Activated naive CD4-positive, alpha-beta T cell treated with anti-CD3 and anti-CD28 coated beads for 36 hours (primary cell): Measurements from ENCODE around the gene UMAD1. TPM values are rescaled to one million over a fixed set of nuclear protein-coding genes. Genes with fewer than 3 reads are reported as not detected.

Experiments used
- CTCF ChIA-PET: fragments of 350-600 bp; sonication (Branson Sonifier 250); formaldehyde crosslinking; loops from one replicate; lab custom pipeline; 2021; ENCODE audit warnings: antibody characterized with exemption; lab: Charles Lee
- DNase-seq: peaks from one replicate; pipeline ENCODE4 v3.0.0-alpha.2; 2020
- H3K27ac Mint-ChIP-seq: one replicate; pipeline ENCODE4 v1.8.0; 2021; ENCODE audit warnings: mild to moderate bottlenecking, mixed read lengths
- H3K27me3 Mint-ChIP-seq: one replicate; pipeline ENCODE4 v1.8.0; 2021; ENCODE audit warnings: low read depth, mixed read lengths
- H3K36me3 Mint-ChIP-seq: one replicate; pipeline ENCODE4 v1.8.0; 2021; ENCODE audit warnings: low read depth, mixed read lengths
- H3K4me1 Mint-ChIP-seq: one replicate; pipeline ENCODE4 v1.8.0; 2021; ENCODE audit warnings: low read depth, mixed read lengths
- H3K4me3 Mint-ChIP-seq: one replicate; pipeline ENCODE4 v1.8.0; 2021; ENCODE audit warnings: mild to moderate bottlenecking, moderate library complexity, mixed read lengths
- H3K9me3 Mint-ChIP-seq: one replicate; pipeline ENCODE4 v1.8.0; 2021; ENCODE audit warnings: mixed read lengths
- intact Hi-C: fragments of 100-400 bp; cut with micrococcal nuclease; formaldehyde crosslinking; loops from one replicate; pipeline ENCODE4 v1.15.1; 2023
- total RNA-seq, 2 experiments: library from RNA; stranded (reverse); gene quantifications; one replicate each; pipeline ENCODE4 v1.2.3, GENCODE V29; 2021

UMAD1 gene
- total RNA-seq, 2 experiments from 2014 or later: 13.8 to 14.3 TPM

DNA sequence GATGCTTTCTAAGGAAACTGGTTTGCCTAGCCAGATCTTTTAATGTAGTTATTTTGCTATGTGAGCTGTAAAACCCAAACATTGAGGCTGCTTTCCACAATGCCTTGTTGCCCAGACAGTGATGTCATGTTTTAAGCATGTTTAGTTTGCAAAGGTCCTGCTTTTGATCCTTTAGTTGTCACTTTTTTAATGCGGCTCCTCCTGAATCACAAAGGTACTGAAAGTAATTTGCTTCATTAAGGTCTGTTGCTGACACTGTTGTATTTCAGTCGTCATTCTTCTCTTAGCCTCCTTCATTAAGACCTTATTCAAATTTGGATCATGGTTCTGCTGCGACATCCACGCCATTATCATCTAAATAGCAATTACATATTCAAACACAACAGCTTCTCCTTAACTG is 67.3 kb downstream of the UMAD1 start:
- Mint-ChIP-seq H3K9me3 (no peaks in the 10 kb centered on the region), H3K27me3 (no peaks in the 10 kb centered on the region), H3K4me3 (no peak overlapping the region), H3K27ac (no peak overlapping the region), H3K36me3 (peaks cover 3% of the 10 kb centered on the region), H3K4me1 (peaks cover 22% of the 10 kb centered on the region)
- CTCF ChIA-PET: interaction anchor here (1.5 kb wide), 1 partner anchor 12 kb away, joined by 4 read pairs; no protein-coding TSS in a partner anchor
- DNase-seq: no peak
- intact Hi-C loops: no loop called here

DNA sequence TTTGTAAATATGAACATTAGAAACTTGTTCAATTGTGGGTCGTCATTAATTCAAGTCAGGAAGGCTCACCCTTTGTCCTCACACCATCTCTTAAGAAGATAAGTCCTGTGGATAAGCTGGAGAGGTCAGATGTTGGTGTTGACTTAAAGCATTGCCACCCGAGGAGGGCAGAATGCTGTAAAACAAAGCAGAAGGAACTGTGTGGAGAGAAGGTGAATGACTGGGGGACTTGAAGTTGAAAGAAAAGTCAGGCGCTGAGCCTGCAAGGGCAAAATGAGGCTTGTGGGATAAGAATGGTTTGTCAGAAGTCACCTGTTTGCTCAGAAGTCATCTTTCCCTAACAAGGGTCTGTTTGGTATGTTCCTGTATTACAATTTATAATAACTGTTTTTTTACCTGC is 68.7 kb downstream of the UMAD1 start:
- Mint-ChIP-seq H3K4me3 (no peak overlapping the region), H3K27ac (no peak overlapping the region), H3K4me1 (peaks cover 26% of the 10 kb centered on the region), H3K27me3 (no peaks in the 10 kb centered on the region), H3K9me3 (no peaks in the 10 kb centered on the region), H3K36me3 (peaks cover 2% of the 10 kb centered on the region)
- CTCF ChIA-PET: interaction anchor here (1.1 kb wide), 1 partner anchor 28 kb away, joined by 3 read pairs; no protein-coding TSS in a partner anchor
- DNase-seq: no peak
- intact Hi-C loops: no loop called here

DNA sequence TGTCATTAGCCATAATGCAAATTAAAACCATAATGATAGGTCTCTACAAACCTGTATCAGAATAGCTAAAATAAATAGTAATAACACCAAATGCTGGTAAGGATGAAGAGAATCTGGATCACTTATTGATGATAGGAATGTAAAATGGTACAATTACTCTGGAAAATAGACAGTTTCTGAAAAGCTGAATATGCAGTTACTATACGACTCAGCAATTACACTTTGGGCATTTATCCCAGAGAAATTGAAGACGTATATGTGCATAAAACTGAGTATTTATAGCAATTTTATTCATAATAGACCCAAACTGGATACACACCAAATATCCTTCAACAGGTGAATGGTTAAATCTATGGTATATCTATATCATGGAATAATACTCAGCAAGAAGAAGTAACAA is 69.9 kb downstream of the UMAD1 start:
- intact Hi-C loops: no loop called here
- Mint-ChIP-seq H3K36me3 (peaks cover 2% of the 10 kb centered on the region), H3K9me3 (no peaks in the 10 kb centered on the region), H3K4me3 (no peak overlapping the region), H3K4me1 (peaks cover 26% of the 10 kb centered on the region), H3K27me3 (no peaks in the 10 kb centered on the region), H3K27ac (no peak overlapping the region)
- CTCF ChIA-PET: no interaction called here
- DNase-seq: no peak

DNA sequence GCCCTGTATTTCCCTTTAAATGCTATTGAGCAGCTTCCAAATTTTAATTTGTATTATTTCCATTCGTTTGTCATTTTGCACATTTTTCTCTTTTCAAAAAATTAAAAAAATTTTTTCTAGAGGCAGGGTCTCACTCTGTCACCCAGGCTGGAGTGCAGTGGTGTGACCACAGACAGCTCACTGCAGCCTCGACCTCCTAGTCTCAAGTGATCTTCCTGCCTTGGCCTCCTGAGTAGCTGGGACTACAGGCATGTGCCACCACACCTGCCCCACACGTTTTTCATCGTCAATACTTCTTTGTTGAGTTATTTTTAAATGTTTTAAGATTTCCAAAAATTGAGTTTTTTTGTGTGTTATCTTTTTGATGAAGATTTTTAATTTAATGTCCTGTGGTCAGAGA is 73.2 kb downstream of the UMAD1 start:
- no peak for DNase-seq
- no peak overlapping the region for H3K27ac Mint-ChIP-seq
- CTCF ChIA-PET: interaction anchor here (0.6 to 1.1 kb wide), 2 partner anchors 15 to 33 kb away, joined by 4 read pairs; no protein-coding TSS in a partner anchor
- H3K27me3 Mint-ChIP-seq: no peaks in the 10 kb centered on the region
- H3K9me3 Mint-ChIP-seq: no peaks in the 10 kb centered on the region
- no peak overlapping the region for H3K4me3 Mint-ChIP-seq
- H3K36me3 Mint-ChIP-seq: peaks cover 2% of the 10 kb centered on the region
- intact Hi-C loops: no loop called here
- H3K4me1 Mint-ChIP-seq: peaks cover 14% of the 10 kb centered on the region

DNA sequence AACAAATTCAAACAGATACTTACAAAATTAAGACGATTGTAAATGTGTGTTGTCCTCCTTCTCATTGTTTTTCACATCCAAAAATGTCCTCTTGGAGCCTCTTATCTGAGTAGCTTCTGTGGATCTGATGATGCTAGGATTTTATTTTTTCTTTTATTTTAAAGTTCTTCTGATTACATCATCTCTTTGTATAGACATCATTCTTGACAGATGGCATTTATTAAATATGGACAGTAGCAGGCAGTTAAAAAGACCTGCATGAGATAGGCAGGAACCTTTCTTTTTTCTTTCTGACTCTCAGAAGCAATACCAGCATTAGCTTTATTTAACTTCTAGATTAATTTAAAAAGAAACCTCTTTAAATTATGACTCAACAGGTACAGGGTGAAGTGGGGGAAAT is 77.9 kb downstream of the UMAD1 start, which contains the start of gene RPA3:
Gene RPA3, minus strand, starts transcription at position 116 of the 400 bp plus-strand sequence. CDS start 78,189 bp downstream, outside the sequence.
- intact Hi-C loops: loop anchor here (2.0 kb wide), 1 partner anchor 536 kb away; the partner anchor contains the start of gene C1GALT1

DNA sequence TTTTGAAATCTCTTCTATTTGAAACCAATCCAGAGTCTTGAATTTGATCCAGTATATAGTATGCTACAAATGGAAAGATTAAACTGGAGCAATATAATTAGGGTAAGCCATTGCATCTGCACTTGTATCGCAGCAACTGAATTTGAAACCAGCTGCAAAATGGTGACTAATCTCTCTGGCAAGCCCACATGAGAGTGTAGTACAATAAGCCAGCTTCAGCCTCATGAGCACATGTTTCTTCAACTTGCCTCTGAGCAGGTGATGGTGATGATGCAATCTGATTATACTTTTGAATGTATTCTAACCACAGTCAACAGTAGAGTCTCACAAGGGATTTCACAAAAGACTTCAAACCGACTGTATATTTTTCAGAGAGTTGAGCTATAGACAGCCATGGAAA is 78.7 kb downstream of the UMAD1 start:
- H3K27ac Mint-ChIP-seq: peak overlapping the region; percentile 63
- H3K4me1 Mint-ChIP-seq: peaks cover 19% of the 10 kb centered on the region
- CTCF ChIA-PET: interaction anchor here (0.6 to 2.0 kb wide), 8 partner anchors 23 to 578 kb away, joined by 3 to 16 read pairs (median 4); no protein-coding TSS in a partner anchor
- H3K9me3 Mint-ChIP-seq: no peaks in the 10 kb centered on the region
- H3K36me3 Mint-ChIP-seq: peaks cover 3% of the 10 kb centered on the region
- no peak overlapping the region for H3K4me3 Mint-ChIP-seq
- DNase-seq: peak; percentile 77
- intact Hi-C loops: loop anchor here (1.0 to 2.0 kb wide), 13 partner anchors 13 to 536 kb away; partner anchors contain the start of genes C1GALT1, GLCCI1, MIOS and UMAD1
- no peaks in the 10 kb centered on the region for H3K27me3 Mint-ChIP-seq

More for the DNA sequence above, 77.9 kb downstream of the UMAD1 start, which contains the start of gene RPA3:
- no peak within 1 kb of the TSS for H3K4me3 Mint-ChIP-seq
- H3K9me3 Mint-ChIP-seq: no peaks in the 10 kb centered on the region
- peaks cover 21% of the 10 kb centered on the region for H3K4me1 Mint-ChIP-seq
- H3K36me3 Mint-ChIP-seq: peaks cover 3% of the 10 kb centered on the region
- CTCF ChIA-PET: interaction anchor here (0.8 to 2.0 kb wide), 3 partner anchors 37 to 46 kb away, joined by 3 to 16 read pairs (median 4); no protein-coding TSS in a partner anchor
- DNase-seq: no peak
- peak within 1 kb of the TSS; percentile 63 for H3K27ac Mint-ChIP-seq
- no peaks in the 10 kb centered on the region for H3K27me3 Mint-ChIP-seq

DNA sequence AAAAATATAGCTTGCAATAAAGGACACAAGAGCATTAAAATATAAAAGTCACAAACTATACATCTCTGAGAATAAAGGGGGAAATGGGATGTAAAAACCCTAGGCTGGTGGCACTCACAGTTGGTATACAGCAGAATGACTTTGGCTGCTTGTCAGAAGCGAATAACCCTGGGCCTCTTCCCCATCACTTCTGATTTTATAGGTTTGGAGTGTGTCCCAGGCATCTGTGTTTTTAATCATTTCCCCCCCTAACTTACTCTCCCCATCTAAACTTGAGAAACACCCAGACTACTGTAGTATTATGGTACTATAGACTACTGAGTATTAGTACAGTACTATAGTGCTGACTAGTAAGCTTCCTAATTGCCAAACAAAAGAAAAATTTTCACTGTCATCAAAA is 79.6 kb downstream of the UMAD1 start:
- CTCF ChIA-PET: interaction anchor here (1.2 to 2.0 kb wide), 3 partner anchors 34 to 577 kb away, joined by 4 to 16 read pairs (median 4); no protein-coding TSS in a partner anchor
- Mint-ChIP-seq H3K27ac (peak overlapping the region; percentile 50), H3K9me3 (no peaks in the 10 kb centered on the region), H3K27me3 (no peaks in the 10 kb centered on the region), H3K4me1 (peaks cover 19% of the 10 kb centered on the region), H3K4me3 (no peak overlapping the region), H3K36me3 (peaks cover 3% of the 10 kb centered on the region)
- no peak for DNase-seq
- intact Hi-C loops: no loop called here

DNA sequence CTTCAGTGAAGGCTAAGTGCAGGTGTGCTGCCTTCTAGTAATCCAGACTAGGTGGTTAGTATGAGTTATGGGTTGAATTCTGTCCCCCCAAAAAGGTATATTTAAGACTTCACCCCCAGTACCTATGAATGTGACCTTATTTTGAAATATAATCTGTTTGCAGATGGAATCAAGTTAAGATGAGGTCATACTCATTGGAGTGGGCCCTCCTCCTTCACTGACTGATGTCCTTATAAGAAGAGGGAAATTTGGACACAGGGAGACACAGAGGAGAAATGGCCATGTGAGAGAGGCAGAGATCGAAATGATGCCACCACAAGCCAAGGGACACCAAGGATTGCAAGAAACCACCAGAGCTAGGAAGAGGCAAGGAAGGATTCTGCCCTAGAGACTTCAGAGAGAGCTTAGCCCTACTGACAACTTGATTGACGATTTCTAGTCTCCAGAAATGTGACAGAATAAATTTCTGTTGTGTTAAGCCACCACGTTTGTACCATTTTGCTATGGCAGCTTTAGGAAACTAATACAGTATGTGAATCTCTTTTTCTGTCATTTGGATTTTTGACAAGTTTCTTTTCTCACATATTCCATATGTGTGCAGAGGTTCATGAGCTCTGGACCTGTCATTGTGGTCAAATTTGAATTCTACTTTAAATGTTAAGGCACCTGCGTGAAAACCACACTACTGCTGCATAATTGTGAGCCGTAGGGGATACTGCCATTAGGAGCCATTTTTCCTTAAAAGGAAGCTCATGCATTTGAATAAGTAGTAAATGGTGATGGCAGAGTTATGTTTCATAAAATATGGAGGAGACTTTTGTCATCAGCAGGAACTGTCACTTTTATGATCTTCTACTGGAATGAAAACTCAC is 80.4 kb downstream of the UMAD1 start:
- CTCF ChIA-PET: interaction anchor here (0.7 kb wide), 1 partner anchor 9 kb away, joined by 3 read pairs; no protein-coding TSS in a partner anchor

DNA sequence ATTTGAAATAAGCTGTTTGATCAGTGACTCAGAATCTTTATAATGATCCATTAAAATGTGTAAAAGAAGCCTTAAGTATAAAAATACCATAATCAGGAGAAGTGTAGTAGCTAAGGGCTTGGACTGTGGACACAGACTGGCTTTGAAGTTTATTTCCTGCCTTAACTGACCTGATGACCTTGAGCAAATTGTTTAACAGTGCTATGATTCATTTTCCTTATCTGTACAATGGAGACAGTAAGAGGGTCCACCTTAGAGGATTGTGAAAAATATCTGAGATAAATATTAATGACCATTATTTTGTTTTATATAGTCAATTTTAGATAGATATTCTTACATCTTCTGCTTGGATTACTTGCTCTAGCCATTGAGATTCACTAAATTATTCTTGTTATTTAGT is 91.2 kb downstream of the UMAD1 start:
- intact Hi-C loops: no loop called here
- Mint-ChIP-seq H3K27ac (no peak overlapping the region), H3K36me3 (no peaks in the 10 kb centered on the region), H3K9me3 (no peaks in the 10 kb centered on the region), H3K4me3 (no peak overlapping the region), H3K4me1 (no peaks in the 10 kb centered on the region), H3K27me3 (no peaks in the 10 kb centered on the region)
- CTCF ChIA-PET: no interaction called here
- no peak for DNase-seq

More for the DNA sequence above, 80.4 kb downstream of the UMAD1 start:
- DNase-seq: no peak
- peaks cover 19% of the 10 kb centered on the region for H3K4me1 Mint-ChIP-seq
- H3K36me3 Mint-ChIP-seq: peaks cover 3% of the 10 kb centered on the region
- H3K9me3 Mint-ChIP-seq: no peaks in the 10 kb centered on the region
- no peak overlapping the region for H3K27ac Mint-ChIP-seq
- H3K27me3 Mint-ChIP-seq: no peaks in the 10 kb centered on the region
- intact Hi-C loops: no loop called here
- H3K4me3 Mint-ChIP-seq: no peak overlapping the region

DNA sequence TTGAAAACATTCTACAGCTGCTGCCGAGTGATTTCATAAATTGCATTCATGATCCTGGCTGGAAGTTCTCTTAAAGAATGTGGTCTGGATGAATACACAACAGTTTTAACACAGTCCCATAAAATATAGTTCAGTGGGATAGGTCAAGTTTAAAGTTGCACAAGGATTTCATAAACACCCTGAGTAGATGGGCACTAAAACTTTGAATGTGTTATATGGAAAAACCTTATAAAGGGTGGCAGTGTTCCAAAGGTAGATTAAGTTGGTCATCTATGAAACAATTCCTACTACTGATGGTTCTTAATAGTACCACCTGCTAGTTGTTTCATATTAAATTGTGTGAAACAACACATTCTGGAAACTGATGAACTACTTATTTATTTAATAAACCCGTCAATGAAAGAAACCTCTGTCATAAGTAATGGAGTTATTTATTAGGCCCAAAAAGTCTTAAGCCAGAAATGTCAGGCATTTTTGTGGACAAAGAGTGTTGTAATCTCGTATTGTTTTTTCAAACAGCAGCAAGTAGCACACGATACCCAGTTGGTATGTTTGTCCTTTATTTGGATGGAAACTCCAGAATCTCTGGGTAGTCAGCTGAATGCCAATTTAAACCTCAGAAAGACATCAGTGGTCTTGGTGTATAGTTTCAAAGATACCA is 92.2 kb downstream of the UMAD1 start:
- intact Hi-C loops: no loop called here
- H3K27ac Mint-ChIP-seq: no peak overlapping the region
- DNase-seq: no peak
- H3K4me1 Mint-ChIP-seq: peaks cover 3% of the 10 kb centered on the region
- H3K9me3 Mint-ChIP-seq: no peaks in the 10 kb centered on the region
- CTCF ChIA-PET: no interaction called here
- no peak overlapping the region for H3K4me3 Mint-ChIP-seq
- H3K27me3 Mint-ChIP-seq: no peaks in the 10 kb centered on the region
- no peaks in the 10 kb centered on the region for H3K36me3 Mint-ChIP-seq

DNA sequence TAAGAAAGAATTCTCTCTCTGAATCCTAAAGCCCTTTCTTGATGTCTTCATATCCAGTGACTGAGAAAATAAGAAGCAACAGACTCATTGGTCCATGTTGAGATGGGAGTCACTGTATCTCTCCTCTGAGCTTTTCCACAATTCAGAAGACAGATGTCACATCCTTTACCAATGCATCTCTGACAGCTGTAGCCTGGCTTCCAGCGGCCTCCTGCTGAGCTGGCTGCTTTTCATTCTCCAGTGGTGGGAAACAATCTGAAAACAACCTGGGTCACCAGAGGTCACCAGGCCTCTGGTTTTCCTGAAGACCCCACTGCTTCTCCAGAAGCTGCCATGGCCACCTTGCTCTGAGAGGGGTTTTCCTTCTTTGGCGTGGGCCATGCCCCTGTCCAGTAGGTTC is 96.1 kb downstream of the UMAD1 start:
- H3K4me1 Mint-ChIP-seq: peaks cover 9% of the 10 kb centered on the region
- intact Hi-C loops: no loop called here
- no peak overlapping the region for H3K4me3 Mint-ChIP-seq
- no peak overlapping the region for H3K27ac Mint-ChIP-seq
- no peak for DNase-seq
- CTCF ChIA-PET: interaction anchor here (1.1 kb wide), 1 partner anchor 55 kb away, joined by 3 read pairs; no protein-coding TSS in a partner anchor
- no peaks in the 10 kb centered on the region for H3K27me3 Mint-ChIP-seq
- peaks cover 3% of the 10 kb centered on the region for H3K36me3 Mint-ChIP-seq
- no peaks in the 10 kb centered on the region for H3K9me3 Mint-ChIP-seq

DNA sequence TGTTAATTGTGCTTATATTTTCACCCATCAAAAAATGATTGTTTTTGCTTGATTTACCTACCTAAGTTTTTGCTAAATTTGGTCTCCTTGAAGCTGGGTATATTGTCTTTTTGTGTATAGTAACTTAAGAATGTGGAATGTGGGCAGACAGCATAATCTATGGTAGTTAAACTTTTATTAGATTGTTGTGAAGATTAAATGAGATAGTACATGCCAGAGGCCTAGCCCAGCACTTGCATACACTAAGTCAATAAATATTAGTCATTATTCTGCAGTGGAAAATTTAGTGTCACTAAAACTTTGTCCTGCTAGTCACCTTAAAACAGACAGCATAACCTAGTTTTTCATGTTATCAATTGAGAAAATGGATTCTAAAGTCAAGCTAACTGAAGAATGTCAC is 97.1 kb downstream of the UMAD1 start:
- peaks cover 3% of the 10 kb centered on the region for H3K36me3 Mint-ChIP-seq
- no peak overlapping the region for H3K4me3 Mint-ChIP-seq
- DNase-seq: no peak
- H3K27ac Mint-ChIP-seq: no peak overlapping the region
- intact Hi-C loops: no loop called here
- no peaks in the 10 kb centered on the region for H3K9me3 Mint-ChIP-seq
- CTCF ChIA-PET: interaction anchor here (1.1 kb wide), 1 partner anchor 56 kb away, joined by 3 read pairs; no protein-coding TSS in a partner anchor
- H3K27me3 Mint-ChIP-seq: no peaks in the 10 kb centered on the region
- peaks cover 9% of the 10 kb centered on the region for H3K4me1 Mint-ChIP-seq
